ENCODE results near the gene OPN4. TPM values are rescaled to one million over a fixed set of nuclear protein-coding genes. Genes with fewer than 3 reads are reported as not detected.

Gene OPN4
- total and polyA plus RNA-seq, 9 of the 15 experiments (the other 6 are each of a cell fraction or from before 2014, with no cell fraction given), result not detected

- CTCF ChIA-PET (ENCODE audit: low intra/inter-chr PET ratio), result no interaction called here
- H3K4me1 ChIP-seq (replicated peaks in 1 of 2; ENCODE audit: control insufficient read depth in 2 of 2, insufficient read depth in 2 of 2, low read length in 2 of 2), result peaks cover 0 to 8% of the 10 kb centered on the region in 2 experiments; a peak in 2 of 5 replicates
Measured at GRCh38 chr10:86632951-86633350, 21.4 kb upstream of the OPN4 start.

More at GRCh38 chr10:86632951-86633350, 21.4 kb upstream of the OPN4 start:
- Histone ChIP-seq H3K4me2 (ENCODE audit: insufficient read depth, low read length) (no peak overlapping the region), H3K36me3 (ENCODE audit: control insufficient read depth, insufficient read depth, low read length) (no peaks in the 10 kb centered on the region), H3K9me3 (replicated peaks; ENCODE audit: control insufficient read depth, insufficient read depth, low read depth, low read length) (no peaks in the 10 kb centered on the region), H3K9ac (ENCODE audit: insufficient read depth in 1 of 2, low read depth in 2 of 2, low read length in 2 of 2) (no peak overlapping the region), H3K79me2 (ENCODE audit: control insufficient read depth, insufficient read depth, low read length) (no peaks in the 10 kb centered on the region), H3K27me3 (ENCODE audit: control insufficient read depth in 2 of 2, insufficient read depth in 2 of 2, low read length in 2 of 2) (peaks cover 18 to 38% of the 10 kb centered on the region in 2 experiments; a peak in 3 of 5 replicates), H3K4me3 (no peak overlapping the region), H2AFZ (ENCODE audit: low read depth, low read length) (no peak overlapping the region), H3K9me1 (ENCODE audit: control insufficient read depth, insufficient read depth, low read length) (no peaks in the 10 kb centered on the region), H3K27ac (ENCODE audit: extremely low read depth, low read depth, low read length) (no peak overlapping the region), H4K20me1 (replicated peaks; ENCODE audit: control insufficient read depth, insufficient read depth, low read length) (no peaks in the 10 kb centered on the region)
- no peak for DNase-seq (ENCODE audit: extremely low read depth in 1 of 4, low spot score in 3 of 4)
- TF ChIP-seq, protein P1, sequence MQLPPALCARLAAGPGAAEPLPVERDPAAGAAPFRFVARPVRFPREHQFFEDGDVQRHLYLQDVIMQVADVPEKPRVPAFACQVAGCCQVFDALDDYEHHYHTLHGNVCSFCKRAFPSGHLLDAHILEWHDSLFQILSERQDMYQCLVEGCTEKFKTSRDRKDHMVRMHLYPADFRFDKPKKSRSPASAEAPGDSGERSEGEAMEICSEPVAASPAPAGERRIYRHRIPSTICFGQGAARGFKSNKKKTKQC (CRISPR knock-in tag; IDR thresholded peaks at IDR 0.05), result no peak
- TF ChIP-seq NR4A1 (CRISPR knock-in tag; IDR thresholded peaks at IDR 0.05) (no peak), NR4A1 (tag; IDR thresholded peaks at IDR 0.05) (no peak), ZNF431 (CRISPR knock-in tag; IDR thresholded peaks at IDR 0.05) (no peak), BDP1 (IDR thresholded peaks at IDR 0.05; ENCODE audit: insufficient read depth, insufficient read length) (no peak), RFX1 (IDR thresholded peaks at IDR 0.05) (no peak), LEF1 (IDR thresholded peaks at IDR 0.05) (no peak), ZNF785 (CRISPR knock-in tag; IDR thresholded peaks at IDR 0.05) (no peak), PBX2 (CRISPR knock-in tag; IDR thresholded peaks at IDR 0.05; ENCODE audit: low read depth) (no peak), PBX2 (tag; conservative IDR thresholded peaks at IDR 0.05; ENCODE audit: low read depth) (no peak), SP1 (CRISPR knock-in tag; IDR thresholded peaks at IDR 0.05) (no peak), EHMT2 (IDR thresholded peaks at IDR 0.05) (no peak), ZBTB11 (CRISPR knock-in tag; IDR thresholded peaks at IDR 0.05) (no peak), POLR2A (conservative IDR thresholded peaks at IDR 0.05) (no peak), BRF1 (IDR thresholded peaks at IDR 0.05; ENCODE audit: borderline replicate concordance, extremely low read depth, insufficient read length) (no peak)
- no peak for FAIRE-seq
- no peak; the same call in 2 of the 3 replicates for ATAC-seq
- BruUV-seq (replicated peaks), result no TSS peak
- POLR2A ChIA-PET, result no interaction called here
- in situ Hi-C loops (cut with MboI) (no loop called here), intact Hi-C loops (cut with micrococcal nuclease) (no loop called here)
- WGBS (ENCODE audit: insufficient coverage, low coverage, missing lambda C conversion rate), result 3% methylated on average over 5 of the region's 5 CpGs
